Fibroblast of skin of back (primary cell): ENCODE data around the gene SFI1.
"Not testable (repeated sequence)": the region's sequence is repeated elsewhere in the genome, so short reads cannot be mapped to it uniquely, and the experiment has no call there.

Experiments
- DNase-seq: peaks from one replicate; pipeline ENCODE4 v3.0.0-alpha.2; 2013

Gene SFI1

GRCh38 chr22:31493355-31493754 is 3.0 kb upstream of the SFI1 start:
- not testable (repeated sequence) for DNase-seq

DNA sequence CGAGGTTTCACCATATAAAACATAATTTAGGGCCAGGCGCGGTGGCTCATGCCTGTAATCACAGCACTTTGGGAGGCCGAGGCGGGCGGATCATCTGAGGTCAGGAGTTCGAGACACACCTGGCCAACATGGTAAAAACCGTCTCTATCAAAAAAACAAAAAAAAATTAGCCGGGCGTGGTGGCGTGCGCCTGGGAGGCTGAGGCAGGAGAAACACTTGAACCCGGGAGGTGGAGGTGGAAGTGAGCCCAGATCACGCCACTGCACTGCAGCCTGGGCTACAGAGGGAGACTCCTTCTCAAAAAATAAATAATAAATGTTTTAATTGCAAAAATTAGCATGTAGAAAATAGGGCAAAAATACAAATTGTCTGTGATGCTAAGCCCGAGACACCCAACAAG is 993 bp upstream of the SFI1 start:
- no peak for DNase-seq

DNA sequence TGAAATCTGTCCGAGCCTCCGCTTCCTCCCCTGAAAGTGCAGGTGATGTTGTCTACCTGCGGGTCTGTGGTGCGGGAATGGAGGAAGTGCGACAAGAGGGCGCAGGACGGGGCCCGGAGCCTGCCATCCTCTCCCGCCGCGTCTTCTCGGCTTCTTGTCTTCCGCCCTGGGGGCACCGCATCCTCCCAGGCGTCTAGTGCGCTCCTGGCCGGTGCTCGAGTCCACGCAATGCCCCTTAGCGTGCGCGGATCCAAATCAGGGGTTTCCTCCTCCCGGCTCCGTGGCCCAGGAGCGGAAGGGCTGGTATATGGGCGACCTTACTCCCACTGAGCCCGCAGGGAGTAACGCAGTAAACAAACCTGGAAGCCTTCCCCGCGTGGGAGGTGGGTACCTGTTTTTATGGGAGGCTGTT is 405 bp downstream of the SFI1 start:
- peak; percentile 24 for DNase-seq

GRCh38 chr22:31497148-31497938 is 1.0 kb downstream of the SFI1 start:
- DNase-seq, result no peak

DNA sequence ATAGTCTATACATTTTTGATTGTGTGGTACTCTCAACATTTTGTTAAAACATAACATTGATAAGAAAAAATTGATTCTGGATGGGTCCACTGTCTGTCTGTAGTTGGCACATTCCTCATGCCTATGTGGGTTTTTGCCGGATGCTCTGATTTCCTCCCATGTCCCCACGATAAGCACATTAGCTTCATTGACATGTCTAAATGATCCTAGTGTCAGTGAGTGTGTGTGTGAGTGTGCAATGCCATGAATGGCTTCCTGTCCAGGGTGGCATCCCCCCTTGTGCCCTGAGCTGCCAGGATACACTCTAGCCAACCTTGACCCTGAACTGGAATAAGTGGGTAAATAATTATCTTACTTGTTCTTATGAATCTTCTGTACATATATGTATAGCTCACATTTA is 5.4 kb downstream of the SFI1 start:
- no peak for DNase-seq

DNA sequence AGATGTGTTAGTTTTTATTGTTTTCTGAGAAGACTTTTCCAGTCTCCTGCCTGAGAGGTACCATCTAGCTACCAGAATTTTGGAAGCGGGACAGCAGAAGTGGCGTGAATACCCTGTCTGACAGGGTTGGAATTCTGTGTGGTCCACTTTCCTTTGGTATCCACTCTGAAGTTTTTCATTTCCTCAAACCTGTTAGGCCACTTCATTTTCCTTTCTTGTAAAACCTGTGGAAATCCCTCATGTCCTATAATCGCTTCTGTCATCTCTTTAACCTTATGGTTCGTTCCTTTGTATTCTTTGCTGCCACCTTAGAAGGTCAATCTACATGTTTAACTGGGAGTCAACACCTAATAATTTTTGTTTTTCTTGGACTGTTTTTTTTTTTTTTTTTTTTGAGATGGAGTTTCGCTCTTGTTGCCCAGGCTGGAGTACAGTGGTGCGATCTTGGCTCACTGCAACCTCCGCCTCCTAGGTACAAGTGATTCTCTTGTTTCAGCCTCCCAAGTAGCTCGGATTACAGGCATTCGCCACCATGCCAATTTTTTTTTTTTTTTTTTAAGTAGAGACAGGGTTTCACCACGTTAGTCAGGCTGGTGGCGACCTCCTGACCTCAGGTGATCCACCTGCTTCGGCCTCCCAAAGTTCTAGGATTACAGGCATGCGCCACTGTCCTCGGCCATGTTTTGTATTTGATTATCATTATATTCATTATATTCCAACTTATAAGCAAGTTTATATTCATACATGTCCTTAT is 7.1 kb downstream of the SFI1 start:
- DNase-seq, result no peak

DNA sequence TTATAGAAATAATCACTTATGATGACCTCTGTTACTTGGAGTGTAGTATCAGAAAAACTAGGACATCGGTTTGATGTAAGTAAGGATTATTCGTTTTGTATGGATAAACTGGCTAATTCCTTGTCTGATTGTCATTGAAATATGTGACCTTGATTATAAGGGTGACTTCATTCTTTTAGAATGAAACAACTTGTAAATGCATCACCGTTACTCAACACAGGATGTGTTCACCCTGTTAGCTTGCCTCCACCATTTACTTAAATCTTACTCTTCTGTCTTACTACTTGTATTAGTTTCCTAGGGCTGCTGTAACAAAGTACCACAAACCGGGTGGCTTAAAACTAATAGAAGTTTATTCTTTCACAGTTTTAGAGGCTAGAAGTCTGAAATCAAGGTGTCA is 7.9 kb downstream of the SFI1 start:
- DNase-seq, result peak; percentile 30

DNA sequence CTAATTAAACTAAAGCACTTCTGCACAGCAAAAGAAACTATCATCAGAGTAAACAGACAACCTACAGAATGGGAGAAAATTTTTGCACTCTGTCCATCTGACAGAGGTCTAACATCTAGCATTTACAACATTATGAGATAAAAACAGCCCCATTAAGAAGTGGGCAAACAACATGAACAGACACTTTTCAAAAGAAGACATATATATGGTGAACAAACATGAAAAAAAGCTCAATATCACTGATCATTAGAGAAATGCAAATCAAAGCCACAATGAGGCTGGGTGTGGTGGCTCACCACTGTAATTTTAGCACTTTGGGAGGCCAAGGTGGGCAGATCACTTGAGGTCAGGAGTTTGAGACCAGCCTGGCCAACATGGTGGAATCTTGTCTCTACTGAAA is 11.2 kb downstream of the SFI1 start:
- DNase-seq, result not testable (repeated sequence)

- DNase-seq, result no peak
These were observed 12.2 kb downstream of the SFI1 start for GRCh38 chr22:31508536-31508935.

DNA sequence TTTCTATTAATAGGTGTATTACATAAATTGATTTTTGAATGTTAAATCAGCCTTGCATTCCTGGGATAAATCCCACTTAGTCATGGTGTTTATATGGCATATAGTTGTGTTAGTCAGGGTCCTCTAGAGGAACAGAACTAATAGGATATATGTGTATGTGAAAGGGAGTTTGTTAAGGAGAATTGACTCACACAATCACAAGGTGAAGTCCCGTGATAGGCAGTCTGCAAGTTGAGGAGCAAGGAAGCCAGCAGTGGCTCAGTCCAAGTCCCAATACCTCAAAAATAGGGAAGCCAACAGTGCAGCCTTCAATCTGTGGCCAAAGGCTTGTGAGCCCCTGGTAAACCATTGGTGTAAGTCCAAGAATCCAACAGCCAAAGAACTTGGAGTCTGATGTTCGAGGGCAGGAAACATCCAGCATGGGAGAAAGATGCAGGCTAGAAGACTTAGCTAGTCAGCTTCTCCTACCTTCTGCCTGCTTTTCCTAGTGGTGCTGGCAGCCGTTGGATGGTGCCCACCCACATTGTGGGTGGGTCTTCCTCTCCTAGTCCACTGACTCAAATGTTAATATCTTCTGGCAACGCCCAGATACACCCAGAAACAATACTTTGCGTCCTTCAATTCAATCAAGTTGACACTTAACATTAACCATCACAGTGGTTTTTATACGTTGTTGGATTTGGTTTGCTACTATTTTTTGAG is 12.9 kb downstream of the SFI1 start:
- peak; percentile 11 for DNase-seq

- DNase-seq, result no peak
These were observed 23.7 kb downstream of the SFI1 start for GRCh38 chr22:31520051-31520450.

DNA sequence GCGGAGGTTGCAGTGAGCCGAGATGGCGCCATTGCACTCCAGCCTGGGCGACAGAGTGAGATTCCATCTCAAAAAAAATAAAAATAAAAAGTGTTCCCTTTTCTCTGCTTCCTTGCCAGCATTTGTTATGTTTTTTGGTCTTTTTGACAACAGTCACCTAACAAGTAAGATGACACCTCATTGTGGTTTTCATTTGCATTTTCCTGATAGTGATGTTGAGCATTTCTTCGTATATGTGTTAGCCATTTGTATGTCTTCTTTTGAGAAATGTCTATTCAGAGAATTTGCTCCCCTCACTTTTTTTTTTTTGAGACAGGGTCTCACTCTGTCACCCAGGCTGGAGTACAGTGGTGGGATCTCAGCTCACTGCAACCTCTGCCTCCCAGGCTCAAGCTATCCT is 27.8 kb downstream of the SFI1 start:
- DNase-seq, result not testable (repeated sequence)

DNA sequence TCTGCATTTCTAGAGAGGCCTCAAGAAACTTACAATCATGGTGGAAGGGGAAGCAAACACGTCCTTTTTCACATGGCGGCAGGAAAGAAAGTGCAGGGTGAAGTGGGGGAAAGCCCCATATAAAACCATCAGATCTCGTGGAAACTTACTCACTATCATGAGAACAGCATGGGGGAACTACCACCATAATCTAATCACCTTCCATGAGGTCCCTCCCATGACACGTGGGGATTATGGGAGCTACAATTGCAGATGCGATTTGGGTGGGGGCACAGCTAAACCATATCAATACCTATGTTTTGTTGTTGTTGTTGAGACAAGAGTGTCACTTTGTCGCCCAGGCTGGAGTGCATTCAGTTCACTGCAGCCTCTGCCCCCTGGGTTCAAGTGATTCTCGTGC is 29.9 kb downstream of the SFI1 start:
- no peak for DNase-seq

DNA sequence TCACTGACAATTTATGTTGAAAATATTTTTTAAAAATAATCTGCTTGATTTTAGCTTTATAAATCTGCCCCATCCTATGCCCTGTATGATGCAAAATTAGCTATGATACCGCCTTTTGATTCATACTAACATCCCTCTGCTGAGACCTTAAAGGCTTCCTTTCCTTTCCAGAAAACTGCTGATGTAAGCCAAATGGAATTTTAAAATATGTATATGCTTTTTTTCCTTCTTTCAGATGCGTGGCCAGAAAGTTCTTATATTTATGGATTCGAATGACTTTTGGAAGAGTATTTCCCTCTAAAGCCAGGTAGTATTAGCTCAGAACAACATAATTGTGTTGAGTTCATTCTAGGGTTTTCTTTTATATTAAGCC is 34.5 kb downstream of the SFI1 start:
- peak; percentile 68 for DNase-seq

DNA sequence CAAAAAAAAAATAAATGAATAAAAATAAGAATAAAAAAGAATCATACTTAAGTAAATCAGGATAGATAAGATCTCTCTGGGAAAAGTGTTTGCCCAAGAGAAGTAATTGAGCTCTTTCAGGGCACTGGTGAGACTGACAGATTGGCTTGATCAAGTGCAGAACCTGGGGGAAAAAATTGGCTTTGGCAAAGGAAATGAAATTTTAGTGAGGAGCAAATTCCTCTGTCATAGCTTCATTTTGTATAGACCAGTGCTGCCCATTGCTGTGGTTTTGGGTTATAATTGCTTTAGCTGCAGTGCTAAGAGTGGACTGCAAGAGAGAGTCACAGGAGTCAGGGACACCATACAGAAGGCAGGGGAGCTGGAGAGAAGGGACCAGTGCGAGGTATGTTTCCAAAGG is 35.7 kb downstream of the SFI1 start:
- peak; percentile 24 for DNase-seq

GRCh38 chr22:31533374-31533773 is 37.0 kb downstream of the SFI1 start:
- no peak for DNase-seq

- DNase-seq, result no peak
These were observed 40.7 kb downstream of the SFI1 start for GRCh38 chr22:31537019-31537535.

GRCh38 chr22:31538815-31539214 is 42.5 kb downstream of the SFI1 start:
- no peak for DNase-seq

DNA sequence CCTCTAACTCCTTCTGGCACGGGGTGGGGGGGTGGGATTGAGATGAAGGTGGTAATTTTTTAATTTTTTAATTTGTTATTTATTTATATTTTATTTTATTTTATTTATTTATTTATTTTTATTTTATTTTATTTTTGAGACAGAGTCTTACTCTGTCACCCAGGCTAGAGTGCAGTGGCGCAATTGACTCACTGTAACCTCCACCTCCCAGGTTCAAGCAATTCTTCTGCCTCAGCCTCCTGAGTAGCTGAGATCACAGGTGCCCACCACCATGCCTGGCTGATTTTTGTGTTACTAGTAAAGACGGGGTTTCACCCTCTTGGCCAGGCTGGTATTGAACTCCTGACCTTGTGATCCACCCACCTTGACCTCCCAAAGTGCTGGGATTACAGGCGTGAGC is 43.8 kb downstream of the SFI1 start:
- not testable (repeated sequence) for DNase-seq

DNA sequence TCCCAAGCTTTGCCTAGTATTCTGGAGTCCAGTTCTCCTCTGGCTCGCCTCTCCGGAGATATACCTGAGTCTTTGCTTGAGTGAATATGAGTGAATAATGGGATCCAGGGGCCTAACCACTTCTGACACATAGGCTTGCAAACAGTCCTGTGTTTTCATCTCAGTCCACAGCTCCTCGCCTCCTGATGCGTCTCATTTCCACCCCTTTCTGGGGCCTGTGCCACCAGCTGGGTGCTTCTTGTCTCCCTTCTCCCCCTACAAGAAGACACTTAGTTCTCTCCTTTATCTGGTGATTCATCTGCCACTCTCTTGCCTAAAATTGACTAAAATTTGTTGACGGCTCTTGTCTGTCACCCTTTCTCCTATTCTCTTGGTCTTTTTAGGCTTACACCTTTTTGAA is 44.6 kb downstream of the SFI1 start:
- DNase-seq, result no peak

GRCh38 chr22:31544481-31545480 is 48.4 kb downstream of the SFI1 start:
- no peak for DNase-seq

- no peak for DNase-seq
These were observed 54.6 kb downstream of the SFI1 start for GRCh38 chr22:31550871-31551370.
